ENCODE measurements around the gene SLC12A9. TPM values are rescaled to one million over a fixed set of nuclear protein-coding genes. Genes with fewer than 3 reads are reported as not detected.
"Not testable (repeated sequence)": the region's sequence is repeated elsewhere in the genome, so short reads cannot be mapped to it uniquely, and the experiment has no call there.

SLC12A9 gene
- total and polyA plus RNA-seq, 2 of the 8 experiments (the other 6 are each of a cell fraction or from before 2014, with no cell fraction given) = 31.4 to 40.1 TPM

DNA sequence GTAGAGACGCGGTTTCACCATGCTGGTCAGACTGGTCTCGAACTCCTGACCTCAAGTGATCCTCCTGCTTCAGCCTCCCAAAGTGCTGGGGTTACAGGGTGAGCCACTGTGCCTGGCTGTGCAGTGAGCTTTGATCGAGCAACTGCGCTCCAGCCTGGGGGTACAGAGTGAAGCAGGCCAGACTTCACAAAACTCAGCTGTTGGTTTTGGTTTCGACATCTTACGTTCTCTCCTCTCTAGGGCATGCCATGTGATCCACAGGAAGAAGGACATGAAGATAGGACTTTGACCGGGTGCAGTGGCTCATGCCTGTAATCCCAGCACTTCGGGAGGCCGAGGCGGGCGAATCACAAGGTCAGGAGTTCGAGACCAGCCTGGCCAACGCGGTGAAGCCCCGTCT is 36.0 kb upstream of the SLC12A9 start:
- not testable (repeated sequence) for H3K79me1 ChIP-seq (ENCODE audit: low read depth, low read length); H3K4me2 ChIP-seq (ENCODE audit: insufficient read depth in 1 of 2, low read depth in 2 of 2, low read length in 2 of 2); FAIRE-seq; H3K4ac ChIP-seq (replicated peaks; ENCODE audit: insufficient read length, low read depth, low read length); H2BK20ac ChIP-seq (ENCODE audit: low read length); H4K91ac ChIP-seq (replicated peaks; ENCODE audit: insufficient read length, low read length); H3K4me1 ChIP-seq (replicated peaks in 1 of 4; ENCODE audit: control insufficient read depth in 3 of 4, insufficient read depth in 4 of 4, low read length in 3 of 4); H3K27me3 ChIP-seq (replicated peaks in 1 of 4; ENCODE audit: control insufficient read depth in 3 of 4, extremely low read depth in 1 of 4, insufficient read depth in 3 of 4, low read length in 3 of 4); H2BK12ac ChIP-seq (ENCODE audit: low read depth, low read length); H4K5ac ChIP-seq (ENCODE audit: insufficient read length, low read depth, low read length); H3K4me3 ChIP-seq (ENCODE audit: extremely low read depth in 1 of 4, insufficient read depth in 2 of 4, low read depth in 3 of 4, low read length in 4 of 4); H3K9ac ChIP-seq (replicated peaks in 1 of 4; ENCODE audit: extremely low read depth in 1 of 4, low read depth in 3 of 4, low read length in 3 of 4); H2AFZ ChIP-seq (ENCODE audit: low read length); H3K9me3 ChIP-seq (ENCODE audit: insufficient read depth in 2 of 2, low read depth in 1 of 2, low read length in 1 of 2); H3K56ac ChIP-seq (replicated peaks; ENCODE audit: insufficient read length, low read depth, low read length); H3K27ac ChIP-seq (ENCODE audit: low read depth, low read length); H3K14ac ChIP-seq (ENCODE audit: insufficient read length); H4K8ac ChIP-seq (ENCODE audit: extremely low read depth, insufficient read depth, low read length); H2BK5ac ChIP-seq (ENCODE audit: low read depth, low read length); H3K23ac ChIP-seq (ENCODE audit: insufficient read length); H3K18ac ChIP-seq (ENCODE audit: extremely low read depth, low read length); H4K20me1 ChIP-seq (replicated peaks in 1 of 2; ENCODE audit: control insufficient read depth in 1 of 2, insufficient read depth in 2 of 2, low read length in 2 of 2); H3K79me2 ChIP-seq (ENCODE audit: control insufficient read depth in 1 of 2, insufficient read depth in 2 of 2, low read length in 2 of 2); H2BK15ac ChIP-seq (ENCODE audit: low read length); DNase-seq (ENCODE audit: low read depth in 1 of 2, low spot score in 2 of 2); H2AK5ac ChIP-seq (ENCODE audit: low read depth, low read length); H2BK120ac ChIP-seq (replicated peaks; ENCODE audit: low read depth, low read length); H3K23me2 ChIP-seq (ENCODE audit: low read depth, low read length)
- ChIA-PET POLR2A (ENCODE audit: partially characterized antibody) (interaction anchor here (0.7 to 10.3 kb wide), 13 partner anchors 9 to 751 kb away, joined by 3 to 124 read pairs (median 3); partner anchors contain the start of genes EPHB4 and SRRT), CTCF (ENCODE audit: partially characterized antibody) (interaction anchor here (0.5 to 8.7 kb wide), 9 partner anchors 9 to 342 kb away, joined by 3 to 117 read pairs (median 5); partner anchors contain the start of genes EPHB4 and SLC12A9)
- 95% methylated on average over 13 of the region's 16 CpGs; no CpG with 5 or more reads in 1 of the 2 experiments for WGBS, 2 experiments (ENCODE audit: extremely low coverage in 1 of 2, insufficient coverage in 1 of 2, insufficient read length in 1 of 2, insufficient replicate concordance in 2 of 2, low coverage in 1 of 2, low lambda C conversion rate in 2 of 2, missing lambda C conversion rate in 1 of 2)
- H3K36me3 ChIP-seq (ENCODE audit: control insufficient read depth in 2 of 4, insufficient read depth in 4 of 4, low read length in 3 of 4) = peaks cover 30 to 94% (median 67%) of the 10 kb centered on the region in 4 experiments
